ENCODE results near the gene ABHD4. TPM values are rescaled to one million over a fixed set of nuclear protein-coding genes. Genes with fewer than 3 reads are reported as not detected.

The ABHD4 gene
- total and polyA plus RNA-seq, 10 of the 15 experiments (the other 5 are each of a cell fraction or from before 2014, with no cell fraction given) = 5.4 to 28.7 (median 10.8) TPM

DNA sequence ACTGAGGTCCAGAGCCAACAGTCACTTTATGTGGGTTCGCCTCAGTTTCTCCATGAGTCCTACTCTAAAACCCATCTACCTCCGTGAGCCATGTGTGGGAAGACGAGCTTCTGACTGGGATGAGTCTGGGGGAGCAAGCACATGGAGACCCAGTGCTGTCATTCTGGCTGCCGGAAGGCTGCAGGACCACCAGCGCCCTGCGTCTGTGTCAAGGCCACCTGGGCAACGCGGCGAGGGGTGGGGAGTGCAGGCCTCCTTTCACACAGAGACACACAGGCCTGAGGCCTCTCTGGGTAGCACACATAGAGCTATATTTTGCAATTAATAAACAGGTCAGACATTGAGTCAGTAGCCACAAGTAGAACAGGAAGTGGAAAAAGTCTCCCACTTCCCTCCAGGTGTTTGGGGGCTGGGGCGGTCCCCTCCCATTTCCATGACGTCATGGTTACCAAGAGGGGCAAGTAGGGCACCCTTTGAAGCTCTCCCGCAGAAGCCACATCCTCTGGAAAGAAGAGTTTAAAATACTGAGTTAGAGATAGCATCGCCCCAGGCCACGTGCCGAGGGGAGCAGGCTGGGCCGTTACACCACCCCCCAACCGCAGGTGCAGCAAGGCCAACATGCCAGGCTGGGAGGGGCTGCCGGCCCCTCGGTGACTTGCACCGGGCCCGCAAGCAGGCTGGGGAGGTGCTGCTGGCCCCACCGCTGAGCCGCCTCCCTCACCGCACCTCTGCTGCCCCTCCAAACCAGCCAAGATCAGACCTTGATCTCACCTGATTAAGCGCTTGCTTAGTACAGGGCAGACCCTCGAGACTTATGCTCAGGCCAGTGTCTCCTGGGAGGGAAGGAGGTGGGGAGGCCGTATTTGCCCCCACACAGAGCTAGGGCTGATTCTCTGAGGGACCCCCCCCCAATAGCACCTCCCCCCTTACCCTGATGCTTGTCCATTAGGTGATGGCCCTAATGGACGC, 41.8 kb upstream of the ABHD4 start (continued):
- TF ChIP-seq ZBTB4 (CRISPR knock-in tag; IDR thresholded peaks at IDR 0.05) (peak; percentile 90), TARDBP (IDR thresholded peaks at IDR 0.05; ENCODE audit: borderline replicate concordance) (peak; percentile 89), CEBPB (IDR thresholded peaks at IDR 0.05; ENCODE audit: borderline replicate concordance in 1 of 2, low read depth in 2 of 2, low read length in 2 of 2) (no peak), GATAD2B (conservative IDR thresholded peaks at IDR 0.05; ENCODE audit: low read depth) (peak; percentile 99), ESRRA (IDR thresholded peaks at IDR 0.05; ENCODE audit: low read length) (peak; percentile 58), MTA3 (IDR thresholded peaks at IDR 0.05; ENCODE audit: borderline replicate concordance, low read length) (no peak), TCF7 (IDR thresholded peaks at IDR 0.05; ENCODE audit: borderline replicate concordance) (peak; percentile 99), STAT3 (IDR thresholded peaks at IDR 0.05; ENCODE audit: low read depth, low read length) (peak; percentile 96), FOXK2 (IDR thresholded peaks at IDR 0.05) (peak; percentile 83), POLR2AphosphoS2 (IDR thresholded peaks at IDR 0.05; ENCODE audit: low read depth, low read length) (peak; percentile 84), RB1 (IDR thresholded peaks at IDR 0.05; ENCODE audit: borderline replicate concordance) (no peak; the same call in 1 of the 2 replicates), BHLHE40 (IDR thresholded peaks at IDR 0.05; ENCODE audit: borderline replicate concordance in 1 of 2, low read depth in 2 of 2, low read length in 1 of 2) (peak; percentile 100), PAX5 (IDR thresholded peaks at IDR 0.05; ENCODE audit: borderline replicate concordance, low read depth, low read length) (peak; percentile 98), ATF7 (IDR thresholded peaks at IDR 0.05; ENCODE audit: low read depth) (peak; percentile 100), FOS (IDR thresholded peaks at IDR 0.05; ENCODE audit: borderline replicate concordance, extremely low read depth, insufficient read length) (no peak), ZBTB40 (IDR thresholded peaks at IDR 0.05; ENCODE audit: borderline replicate concordance) (peak; percentile 78; the same call in 1 of the 2 replicates)
